Measurements from ENCODE around the gene KLHDC9. TPM values are rescaled to one million over a fixed set of nuclear protein-coding genes. Genes with fewer than 3 reads are reported as not detected.

The KLHDC9 gene
- total and polyA plus RNA-seq, 2 of the 13 experiments (the other 11 are each of a cell fraction or from before 2014, with no cell fraction given): 2.9 TPM

- 0 out of 2 replicates have a peak, but pooled peaks have one; percentile 11 for TF ChIP-seq ZNF749 (CRISPR knock-in tag; IDR thresholded peaks at IDR 0.05; ENCODE audit: borderline replicate concordance)
- 0 out of 2 replicates have a peak, but pooled peaks have one; percentile 55 for TF ChIP-seq MXD1 (CRISPR knock-in tag; IDR thresholded peaks at IDR 0.05)
- TF ChIP-seq SAP130 (CRISPR knock-in tag; IDR thresholded peaks at IDR 0.05; ENCODE audit: low read depth): peak; percentile 54; the same call in 1 of the 2 replicates
- TF ChIP-seq ZBTB7B (CRISPR knock-in tag; IDR thresholded peaks at IDR 0.05): peak; percentile 26; the same call in 1 of the 2 replicates
- 0 out of 2 replicates have a peak, but pooled peaks have one; percentile 70 for TF ChIP-seq ZNF556 (CRISPR knock-in tag; IDR thresholded peaks at IDR 0.05; ENCODE audit: borderline replicate concordance)
- TF ChIP-seq, protein P1, sequence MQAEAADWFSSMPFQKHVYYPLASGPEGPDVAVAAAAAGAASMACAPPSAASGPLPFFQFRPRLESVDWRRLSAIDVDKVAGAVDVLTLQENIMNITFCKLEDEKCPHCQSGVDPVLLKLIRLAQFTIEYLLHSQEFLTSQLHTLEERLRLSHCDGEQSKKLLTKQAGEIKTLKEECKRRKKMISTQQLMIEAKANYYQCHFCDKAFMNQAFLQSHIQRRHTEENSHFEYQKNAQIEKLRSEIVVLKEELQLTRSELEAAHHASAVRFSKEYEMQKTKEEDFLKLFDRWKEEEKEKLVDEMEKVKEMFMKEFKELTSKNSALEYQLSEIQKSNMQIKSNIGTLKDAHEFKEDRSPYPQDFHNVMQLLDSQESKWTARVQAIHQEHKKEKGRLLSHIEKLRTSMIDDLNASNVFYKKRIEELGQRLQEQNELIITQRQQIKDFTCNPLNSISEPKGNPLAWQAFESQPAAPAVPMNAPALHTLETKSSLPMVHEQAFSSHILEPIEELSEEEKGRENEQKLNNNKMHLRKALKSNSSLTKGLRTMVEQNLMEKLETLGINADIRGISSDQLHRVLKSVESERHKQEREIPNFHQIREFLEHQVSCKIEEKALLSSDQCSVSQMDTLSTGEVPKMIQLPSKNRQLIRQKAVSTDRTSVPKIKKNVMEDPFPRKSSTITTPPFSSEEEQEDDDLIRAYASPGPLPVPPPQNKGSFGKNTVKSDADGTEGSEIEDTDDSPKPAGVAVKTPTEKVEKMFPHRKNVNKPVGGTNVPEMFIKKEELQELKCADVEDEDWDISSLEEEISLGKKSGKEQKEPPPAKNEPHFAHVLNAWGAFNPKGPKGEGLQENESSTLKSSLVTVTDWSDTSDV (CRISPR knock-in tag; IDR thresholded peaks at IDR 0.05): no peak
- TF ChIP-seq ZBTB7A (CRISPR knock-in tag; IDR thresholded peaks at IDR 0.05): no peak; the same call in 1 of the 2 replicates
- peak; percentile 27; the same call in 1 of the 2 replicates for TF ChIP-seq MNT (IDR thresholded peaks at IDR 0.05)
- TF ChIP-seq ZNF263 (CRISPR knock-in tag; IDR thresholded peaks at IDR 0.05): peak; percentile 88
- peak; percentile 22 for TF ChIP-seq SRSF1 (optimal IDR thresholded peaks at IDR 0.05; ENCODE audit: low read depth, low read length)
- peak; percentile 75; the same call in 1 of the 2 replicates for TF ChIP-seq FOXC1 (CRISPR knock-in tag; IDR thresholded peaks at IDR 0.05; ENCODE audit: borderline replicate concordance)
- 0 out of 2 replicates have a peak, but pooled peaks have one; percentile 23 for TF ChIP-seq ZNF343 (CRISPR knock-in tag; IDR thresholded peaks at IDR 0.05)
- TF ChIP-seq XRCC5 (optimal IDR thresholded peaks at IDR 0.05; ENCODE audit: low read length): no peak
- TF ChIP-seq, protein P2, sequence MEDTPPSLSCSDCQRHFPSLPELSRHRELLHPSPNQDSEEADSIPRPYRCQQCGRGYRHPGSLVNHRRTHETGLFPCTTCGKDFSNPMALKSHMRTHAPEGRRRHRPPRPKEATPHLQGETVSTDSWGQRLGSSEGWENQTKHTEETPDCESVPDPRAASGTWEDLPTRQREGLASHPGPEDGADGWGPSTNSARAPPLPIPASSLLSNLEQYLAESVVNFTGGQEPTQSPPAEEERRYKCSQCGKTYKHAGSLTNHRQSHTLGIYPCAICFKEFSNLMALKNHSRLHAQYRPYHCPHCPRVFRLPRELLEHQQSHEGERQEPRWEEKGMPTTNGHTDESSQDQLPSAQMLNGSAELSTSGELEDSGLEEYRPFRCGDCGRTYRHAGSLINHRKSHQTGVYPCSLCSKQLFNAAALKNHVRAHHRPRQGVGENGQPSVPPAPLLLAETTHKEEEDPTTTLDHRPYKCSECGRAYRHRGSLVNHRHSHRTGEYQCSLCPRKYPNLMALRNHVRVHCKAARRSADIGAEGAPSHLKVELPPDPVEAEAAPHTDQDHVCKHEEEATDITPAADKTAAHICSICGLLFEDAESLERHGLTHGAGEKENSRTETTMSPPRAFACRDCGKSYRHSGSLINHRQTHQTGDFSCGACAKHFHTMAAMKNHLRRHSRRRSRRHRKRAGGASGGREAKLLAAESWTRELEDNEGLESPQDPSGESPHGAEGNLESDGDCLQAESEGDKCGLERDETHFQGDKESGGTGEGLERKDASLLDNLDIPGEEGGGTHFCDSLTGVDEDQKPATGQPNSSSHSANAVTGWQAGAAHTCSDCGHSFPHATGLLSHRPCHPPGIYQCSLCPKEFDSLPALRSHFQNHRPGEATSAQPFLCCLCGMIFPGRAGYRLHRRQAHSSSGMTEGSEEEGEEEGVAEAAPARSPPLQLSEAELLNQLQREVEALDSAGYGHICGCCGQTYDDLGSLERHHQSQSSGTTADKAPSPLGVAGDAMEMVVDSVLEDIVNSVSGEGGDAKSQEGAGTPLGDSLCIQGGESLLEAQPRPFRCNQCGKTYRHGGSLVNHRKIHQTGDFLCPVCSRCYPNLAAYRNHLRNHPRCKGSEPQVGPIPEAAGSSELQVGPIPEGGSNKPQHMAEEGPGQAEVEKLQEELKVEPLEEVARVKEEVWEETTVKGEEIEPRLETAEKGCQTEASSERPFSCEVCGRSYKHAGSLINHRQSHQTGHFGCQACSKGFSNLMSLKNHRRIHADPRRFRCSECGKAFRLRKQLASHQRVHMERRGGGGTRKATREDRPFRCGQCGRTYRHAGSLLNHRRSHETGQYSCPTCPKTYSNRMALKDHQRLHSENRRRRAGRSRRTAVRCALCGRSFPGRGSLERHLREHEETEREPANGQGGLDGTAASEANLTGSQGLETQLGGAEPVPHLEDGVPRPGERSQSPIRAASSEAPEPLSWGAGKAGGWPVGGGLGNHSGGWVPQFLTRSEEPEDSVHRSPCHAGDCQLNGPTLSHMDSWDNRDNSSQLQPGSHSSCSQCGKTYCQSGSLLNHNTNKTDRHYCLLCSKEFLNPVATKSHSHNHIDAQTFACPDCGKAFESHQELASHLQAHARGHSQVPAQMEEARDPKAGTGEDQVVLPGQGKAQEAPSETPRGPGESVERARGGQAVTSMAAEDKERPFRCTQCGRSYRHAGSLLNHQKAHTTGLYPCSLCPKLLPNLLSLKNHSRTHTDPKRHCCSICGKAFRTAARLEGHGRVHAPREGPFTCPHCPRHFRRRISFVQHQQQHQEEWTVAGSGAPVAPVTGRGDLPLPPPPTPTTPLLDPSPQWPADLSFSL (CRISPR knock-in tag; IDR thresholded peaks at IDR 0.05): peak; percentile 75
- TF ChIP-seq ZNF770 (CRISPR knock-in tag; IDR thresholded peaks at IDR 0.05): peak; percentile 66; the same call in 1 of the 2 replicates
These were observed 24.6 kb upstream of the KLHDC9 start (continued) for GRCh38 chr1:161073474-161074121.

Measured in HepG2 (cell line).